HepG2 (cell line): Measurements from ENCODE around the gene ZNF454. TPM values are rescaled to one million over a fixed set of nuclear protein-coding genes. Genes with fewer than 3 reads are reported as not detected.

Experiments used
- ATAC-seq: fragments of 200-7000 bp; cut with Tn5 transposase; 3 replicates; pipeline ENCODE4 v1.9.1; 2020; ENCODE audit warnings: mild to moderate bottlenecking, moderate library complexity
- BruUV-seq: library from RNA; stranded (reverse); fragments of 400-500 nt; replicated peaks from 2 replicates; lab custom pipeline; 2021; lab: Mats Ljungman, UMichigan
- CTCF ChIA-PET: fragments of 300-600 bp; formaldehyde crosslinking; extraction: SDS; loops from one replicate; lab custom pipeline; 2021; ENCODE audit warnings: low total read pairs, inconsistent platforms, low intra/inter-chr PET ratio; lab: Yijun Ruan, JAX
- POLR2A ChIA-PET: fragments of 350-600 bp; sonication (Branson Sonifier 250); formaldehyde crosslinking; loops from one replicate; lab custom pipeline; 2020; ENCODE audit warnings: antibody characterized with exemption, inconsistent platforms; lab: Yijun Ruan, JAX
- DNase-seq: peaks from one replicate; pipeline ENCODE4 v3.0.0-alpha.2; 2015; ENCODE audit warnings: low spot score
- FAIRE-seq: peaks from 3 replicates; lab custom pipeline; 2011; peaks lifted over from hg19 to GRCh38; lab: Jason Lieb, UNC
- H2AFZ ChIP-seq: one replicate; pipeline ENCODE4 v1.6.1; 2011; ENCODE audit warnings: low read length, inconsistent platforms
- H3K27ac ChIP-seq: fragments of 300-600 bp; 3 replicates; pipeline ENCODE4 v1.8.0; 2011; ENCODE audit warnings: mixed run types, mild to moderate bottlenecking, mixed read lengths, low read length, inconsistent platforms; ENCODE audit not compliant: insufficient read depth; ENCODE audit errors: extremely low read length
- H3K27me3 ChIP-seq, 2 experiments: fragments of 200-600 bp in 1 of 2; 2 replicates in 1 of 2; 3 replicates in 1 of 2; pipeline versions ENCODE4 v1.6.0 to v1.8.0; 2011; ENCODE audit warnings: low read length in 2 of 2, mild to moderate bottlenecking in 2 of 2, moderate library complexity in 2 of 2, inconsistent platforms in 1 of 2; ENCODE audit not compliant: insufficient read depth in 2 of 2, control insufficient read depth in 1 of 2
- H3K36me3 ChIP-seq, 2 experiments: fragments of 200-600 bp in 1 of 2; replicated peaks in 1 of 2; 2 replicates in 1 of 2; 3 replicates in 1 of 2; pipeline versions ENCODE4 v1.5.1 to v1.8.0; 2011; ENCODE audit warnings: low read length in 2 of 2, inconsistent platforms in 1 of 2; ENCODE audit not compliant: insufficient read depth in 2 of 2, control insufficient read depth in 1 of 2
- H3K4me1 ChIP-seq: 2 replicates; pipeline ENCODE4 v1.5.1; 2012; ENCODE audit warnings: low read length, inconsistent platforms; ENCODE audit not compliant: insufficient read depth
- H3K4me2 ChIP-seq: 2 replicates; pipeline ENCODE4 v1.6.0; 2011; ENCODE audit warnings: low read depth, low read length, inconsistent platforms
- H3K4me3 ChIP-seq, 3 experiments: fragments of 200-600 bp in 1 of 3; sonication (generic), shearing (Covaris generic) in 1 of 3; replicated peaks in 1 of 3; 2 replicates each; pipeline ENCODE4 v1.5.1; 2011 to 2016; ENCODE audit warnings: low read length in 3 of 3, inconsistent platforms in 2 of 3, low read depth in 2 of 3, mild to moderate bottlenecking in 2 of 3, control low read depth in 1 of 3, mixed read lengths in 1 of 3; ENCODE audit not compliant: insufficient read depth in 1 of 3
- H3K79me2 ChIP-seq: one replicate; pipeline ENCODE4 v1.6.1; 2011; ENCODE audit warnings: low read length, inconsistent platforms; ENCODE audit not compliant: insufficient read depth
- H3K9ac ChIP-seq: 2 replicates; pipeline ENCODE4 v1.6.0; 2011; ENCODE audit warnings: mild to moderate bottlenecking, low read depth, low read length, inconsistent platforms; ENCODE audit not compliant: insufficient read depth
- H3K9me3 ChIP-seq: 2 replicates; pipeline ENCODE4 v1.5.1; 2012; ENCODE audit warnings: mild to moderate bottlenecking, low read length
- H4K20me1 ChIP-seq: 2 replicates; pipeline ENCODE4 v1.6.0; 2011; ENCODE audit warnings: inconsistent platforms, mild to moderate bottlenecking, low read length, moderate library complexity; ENCODE audit not compliant: insufficient read depth
- ASH2L ChIP-seq: fragments of 300-600, 200-600 bp; sonication (generic); IDR thresholded peaks from 2 replicates; pipeline ENCODE4 v1.7.0; 2017; ENCODE audit warnings: low read depth, mild to moderate bottlenecking, moderate library complexity, mixed read lengths, low read length; ENCODE audit not compliant: insufficient read length
- CBX5 ChIP-seq: sonication (generic); formaldehyde crosslinking; IDR thresholded peaks from 2 replicates; pipeline ENCODE4 v1.4.0; 2020; ENCODE audit warnings: missing genetic modification reagents, borderline replicate concordance
- DNMT1 ChIP-seq: sonication (generic); formaldehyde crosslinking; IDR thresholded peaks from 2 replicates; pipeline ENCODE4 v1.5.1; 2020; ENCODE audit warnings: mild to moderate bottlenecking, missing genetic modification reagents
- FOXK2 ChIP-seq: fragments of 450-650 bp; IDR thresholded peaks from 2 replicates; pipeline ENCODE4 v1.6.1; 2016
- HDAC2 ChIP-seq: sonication (generic); formaldehyde crosslinking; IDR thresholded peaks from 2 replicates; pipeline ENCODE4 v1.4.0; 2020; ENCODE audit warnings: missing genetic modification reagents
- KDM5A ChIP-seq: fragments of 200-600 bp; sonication (generic); IDR thresholded peaks from 2 replicates; pipeline ENCODE4 v1.7.0; 2018; ENCODE audit warnings: antibody characterized with exemption, mild to moderate bottlenecking, low read length, borderline replicate concordance
- MLXIP ChIP-seq: sonication (generic); formaldehyde crosslinking; IDR thresholded peaks from 2 replicates; pipeline ENCODE4 v1.9.0; 2021; ENCODE audit warnings: missing genetic modification reagents, borderline replicate concordance
- RBAK ChIP-seq: sonication (generic); formaldehyde crosslinking; IDR thresholded peaks from 2 replicates; pipeline ENCODE4 v1.5.1; 2020; ENCODE audit warnings: mild to moderate bottlenecking, missing genetic modification reagents
- RFX3 ChIP-seq: IDR thresholded peaks from 2 replicates; pipeline ENCODE4 v1.6.1; 2016; ENCODE audit warnings: missing biosample characterization, missing genetic modification reagents
- SRSF4 ChIP-seq: fragments of 200-400 bp; formaldehyde crosslinking; IDR thresholded peaks from one replicate; pipeline ENCODE4 v1.6.1; 2018; ENCODE audit warnings: mild to moderate bottlenecking, low read depth, low read length, moderate library complexity; ENCODE audit not compliant: poor library complexity, severe bottlenecking
- TERF1 ChIP-seq: sonication (generic); formaldehyde crosslinking; IDR thresholded peaks from 2 replicates; pipeline ENCODE4 v1.8.0; 2022; ENCODE audit warnings: mild to moderate bottlenecking, missing genetic modification reagents, moderate library complexity
- ZFAT ChIP-seq: sonication (generic); formaldehyde crosslinking; conservative IDR thresholded peaks from 2 replicates; pipeline ENCODE4 v1.8.1; 2023; ENCODE audit warnings: missing genetic modification reagents, inconsistent platforms
- ZGPAT ChIP-seq: IDR thresholded peaks from 2 replicates; pipeline ENCODE4 v1.6.1; 2016; ENCODE audit warnings: mild to moderate bottlenecking
- ZNF136 ChIP-seq: sonication (generic); formaldehyde crosslinking; IDR thresholded peaks from 2 replicates; pipeline ENCODE4 v1.8.1; 2022; ENCODE audit warnings: low read depth, mild to moderate bottlenecking, moderate library complexity, missing genetic modification reagents
- ZNF747 ChIP-seq: sonication (generic); formaldehyde crosslinking; IDR thresholded peaks from 2 replicates; pipeline ENCODE4 v1.8.1; 2023; ENCODE audit warnings: missing genetic modification reagents, mild to moderate bottlenecking, borderline replicate concordance
- WGBS: methylation state at CpG from one replicate; pipeline ENCODE4 v1.1.6; 2017; ENCODE audit warnings: low lambda C conversion rate; 5-methylcytosine and 5-hydroxymethylcytosine counted together
- in situ Hi-C: cut with HindIII; loops from 2 replicates; pipeline ENCODE4 v1.10.0; 2017; ENCODE audit warnings: low pct_unique_long_range_greater_than_20kb; ENCODE audit not compliant: extremely low pct_ligation_motif_present
- intact Hi-C: fragments of 100-400 bp; cut with micrococcal nuclease; formaldehyde crosslinking; loops from one replicate; pipeline ENCODE4 v1.10.0; 2022; ENCODE audit not compliant: unreplicated experiment
- polyA plus RNA-seq, 8 experiments: library from polyadenylated mRNA; depleted of rRNA in 3 of 8; stranded (reverse) in 7 of 8; unstranded in 1 of 8; fragments of >200 nt; fragmentation: Illumina TruSeq in 4 of 8; extraction: Trizol in 4 of 8; gene quantifications; 2 replicates each; pipeline versions ENCODE4 v1.2.1 to v1.2.3, GENCODE V29; 2011 to 2016; ENCODE audit warnings: low read depth in 4 of 8, missing spikeins in 1 of 8, mixed read lengths in 1 of 8; ENCODE audit not compliant: insufficient read depth in 1 of 8
- total RNA-seq, 5 experiments: library from RNA; depleted of rRNA; stranded (reverse); fragments of >200 nt; fragmentation: Illumina TruSeq; extraction: Trizol; gene quantifications; 2 replicates each; pipeline ENCODE4 v1.2.3, GENCODE V29; 2016; ENCODE audit warnings: low read depth in 1 of 5

Gene ZNF454
- total and polyA plus RNA-seq, 2 of the 13 experiments (the other 11 are each of a cell fraction or from before 2014, with no cell fraction given), result 0.16 TPM; not detected in 1

- in situ Hi-C loops, result no loop called here
- no peak for FAIRE-seq
- CTCF ChIA-PET, result no interaction called here
- Histone ChIP-seq H4K20me1 (no peaks in the 10 kb centered on the region), H3K27ac (no peak overlapping the region), H3K9me3 (peaks cover 30% of the 10 kb centered on the region), H3K4me2 (no peak overlapping the region), H3K4me3 (no peak overlapping the region), H2AFZ (no peak overlapping the region), H3K36me3 (no peaks in the 10 kb centered on the region), H3K27me3 (no peaks in the 10 kb centered on the region; a peak in 1 of 5 replicates), H3K79me2 (no peaks in the 10 kb centered on the region), H3K4me1 (no peaks in the 10 kb centered on the region), H3K9ac (no peak overlapping the region)
- BruUV-seq, result no TSS peak
- POLR2A ChIA-PET, result no interaction called here
- WGBS, result 46% methylated on average over 13 of the region's 28 CpGs
- no peak for DNase-seq
- intact Hi-C loops, result no loop called here
- ATAC-seq, result no peak
- TF ChIP-seq KDM5A (no peak), ZNF136 (no peak), MLXIP (CRISPR knock-in tag) (no peak), ASH2L (no peak), HDAC2 (CRISPR knock-in tag) (no peak), ZFAT (CRISPR knock-in tag) (no peak), RFX3 (CRISPR knock-in tag) (no peak), ZNF747 (CRISPR knock-in tag) (no peak), FOXK2 (no peak), CBX5 (CRISPR knock-in tag) (no peak), SRSF4 (no peak), DNMT1 (CRISPR knock-in tag) (no peak), TERF1 (CRISPR knock-in tag) (no peak), ZGPAT (CRISPR knock-in tag) (no peak), RBAK (no peak)
These were observed 50.5 kb downstream of the ZNF454 start for GRCh38 chr5:178991190-178992145.
